ENCODE measurements around the gene SLC43A2.
A peak's percentile ranks its signal among the peaks of the same experiment; 100 is the strongest.

DNA sequence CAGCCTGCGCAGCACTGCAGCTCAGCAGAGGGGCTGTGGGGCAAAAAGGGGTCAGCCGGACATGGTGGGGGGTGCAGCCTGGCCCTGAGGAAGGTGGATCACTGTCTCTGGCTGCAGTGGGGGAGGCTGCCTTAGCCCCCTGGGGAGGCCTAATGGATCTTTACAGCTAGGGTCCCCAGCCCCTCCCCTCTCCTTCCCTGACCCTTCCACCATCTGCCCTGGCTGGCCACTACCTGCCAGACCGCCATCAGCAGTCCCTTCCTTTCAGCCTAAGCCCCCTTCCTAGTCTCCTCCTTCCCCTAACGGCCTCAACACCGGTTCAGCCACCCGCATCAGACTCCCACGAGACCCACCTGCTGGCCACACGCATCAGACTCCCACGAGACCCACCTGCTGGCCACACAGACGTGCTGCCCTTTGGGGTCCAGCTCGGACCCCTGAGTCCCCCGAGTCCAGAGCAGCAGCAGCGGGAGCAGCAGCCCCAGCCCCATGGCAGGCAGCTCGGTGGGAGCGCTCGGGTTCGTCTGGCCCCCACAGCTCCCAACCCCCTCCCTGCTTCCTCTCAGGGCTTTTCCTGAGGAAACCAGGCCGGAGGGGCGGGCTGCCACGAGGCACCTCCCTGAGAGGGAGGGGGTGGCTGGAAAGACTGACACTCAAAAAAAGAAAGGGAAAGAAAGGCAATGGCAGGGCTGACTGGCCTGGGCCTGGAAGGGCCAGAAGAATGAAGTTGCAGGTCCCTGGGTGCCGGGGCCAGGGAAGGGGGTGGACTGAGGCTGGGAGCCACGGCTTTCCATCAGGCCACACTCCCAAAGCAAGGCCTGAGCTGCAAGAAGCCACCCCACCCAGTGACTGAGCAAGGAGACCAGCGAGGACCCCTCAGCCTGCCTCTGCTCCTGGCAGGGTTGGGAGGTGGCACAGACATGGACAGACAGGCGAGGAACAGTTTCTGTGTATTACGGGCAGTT, 16.9 kb upstream of the SLC43A2 start, which contains the start of gene SCARF1:
- no peak for TF ChIP-seq CTCF (IDR thresholded peaks at IDR 0.05)
- TF ChIP-seq EP300 (IDR thresholded peaks at IDR 0.05; ENCODE audit: low read depth) = no peak
- no peak for TF ChIP-seq POLR2A (IDR thresholded peaks at IDR 0.05)
- TF ChIP-seq POLR2AphosphoS5 (IDR thresholded peaks at IDR 0.05) = peak in 2 of 3 donors; percentile 26 to 53

Measured in transverse colon (tissue), 4 donors.